Lung (tissue), 12 donors: ENCODE data around the gene ADAT2. TPM values are rescaled to one million over a fixed set of nuclear protein-coding genes. Genes with fewer than 3 reads are reported as not detected.
A peak's percentile ranks its signal among the peaks of the same experiment; 100 is the strongest.

ENCODE experiments used
- ATAC-seq: fragments of 200-7000 bp; cut with Tn5 transposase; one replicate; pipeline ENCODE4 v1.9.1; 2020; ENCODE audit warnings: moderate number of reproducible peaks; ENCODE audit not compliant: insufficient read depth, low FRiP score
- DNase-seq, 3 donors: peaks; one replicate each; pipeline ENCODE4 v3.0.0-alpha.2; 2013 to 2017
- H3K27ac ChIP-seq, 2 donors: one replicate each; pipeline ENCODE4 v1.5.1; 2013; ENCODE audit warnings: mild to moderate bottlenecking in 2 of 2, moderate library complexity in 2 of 2, control low read depth in 1 of 2, inconsistent platforms in 1 of 2, low read depth in 1 of 2, low read length in 1 of 2
- H3K27me3 ChIP-seq, 3 donors: one replicate each; pipeline ENCODE4 v1.5.1; 2013; ENCODE audit warnings: low read length in 2 of 3; ENCODE audit not compliant: control insufficient read depth in 3 of 3, insufficient read depth in 3 of 3
- H3K36me3 ChIP-seq, 4 donors: one replicate each; pipeline ENCODE4 v1.5.1; 2013; ENCODE audit warnings: low read length in 4 of 4, mild to moderate bottlenecking in 1 of 4, moderate library complexity in 1 of 4; ENCODE audit not compliant: control insufficient read depth in 4 of 4, insufficient read depth in 4 of 4
- H3K4me1 ChIP-seq, 5 donors: one replicate each; pipeline ENCODE4 v1.5.1; 2013; ENCODE audit warnings: low read length in 5 of 5, mild to moderate bottlenecking in 2 of 5, moderate library complexity in 1 of 5; ENCODE audit not compliant: control insufficient read depth in 5 of 5, insufficient read depth in 5 of 5
- H3K4me3 ChIP-seq: one replicate; pipeline ENCODE4 v1.5.1; 2013; ENCODE audit warnings: mild to moderate bottlenecking, control low read depth, moderate library complexity
- H3K9ac ChIP-seq, 2 donors: one replicate each; pipeline ENCODE4 v1.5.1; 2013; ENCODE audit warnings: low read length in 2 of 2, control low read depth in 1 of 2; ENCODE audit not compliant: insufficient read depth in 1 of 2
- H3K9me3 ChIP-seq, 4 donors: one replicate each; pipeline ENCODE4 v1.5.1; 2013; ENCODE audit warnings: low read length in 3 of 4, mild to moderate bottlenecking in 1 of 4, moderate library complexity in 1 of 4; ENCODE audit not compliant: control insufficient read depth in 4 of 4, insufficient read depth in 3 of 4
- CTCF ChIP-seq: IDR thresholded peaks from 2 replicates; pipeline ENCODE4 v1.5.1; 2012; ENCODE audit warnings: mild to moderate bottlenecking; ENCODE audit errors: control extremely low read depth, extremely low read depth
- WGBS, 2 donors: extraction: QIAGEN DNeasy Blood & Tissue Kit; methylation state at CpG; one replicate each; pipeline ENCODE4 v1.1.7; 2013; 5-methylcytosine and 5-hydroxymethylcytosine counted together
- polyA plus RNA-seq, 2 donors: library from polyadenylated mRNA; stranded (reverse); fragments of 200-250 nt; gene quantifications; one replicate each; pipeline ENCODE4 v1.2.1, GENCODE V29; 2013
- total RNA-seq, 2 donors: library from RNA; depleted of rRNA in 1 of 2; stranded (reverse); fragments of >200 nt in 1 of 2; gene quantifications; one replicate each; pipeline ENCODE4 v1.2.1, GENCODE V29; 2014 to 2021
- donor health status: control.
- donor health status: control.
- donor health status: Bipolar disorder and iron deficiency.
- donor health status: healthy.
- donor health status: DM: yes; HTN: yes; CAD: no.

The ADAT2 gene
- total and polyA plus RNA-seq, 4 donors: 3.9 to 11.1 (median 8.6) TPM

DNA sequence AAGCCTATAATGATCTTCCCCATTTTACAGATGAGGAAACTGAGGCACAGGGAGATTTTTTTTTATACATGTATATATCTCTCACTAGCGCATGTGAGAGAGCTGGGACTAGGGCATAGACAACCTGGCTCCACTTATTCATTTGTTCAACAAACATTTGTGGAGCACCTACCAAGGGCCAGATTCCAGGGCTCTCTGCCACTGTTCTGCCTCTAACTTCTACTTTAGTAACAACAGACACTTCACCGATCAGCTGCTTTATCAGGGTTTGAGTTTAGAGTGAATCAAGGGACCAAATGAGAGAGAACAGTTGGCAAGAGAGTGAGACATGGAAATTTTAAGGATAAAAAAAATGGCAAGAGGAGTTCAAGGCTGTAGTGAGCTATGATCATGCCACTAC, 7.4 kb downstream of the ADAT2 start:
- no peak for TF ChIP-seq CTCF
- 84 to 92% methylated on average over 2 of the region's 2 CpGs for WGBS, 2 donors
- Histone ChIP-seq H3K9me3 (no peaks in the 10 kb centered on the region), H3K27me3 (no peaks in the 10 kb centered on the region), H3K4me3 (no peak overlapping the region), H3K9ac (no peak overlapping the region), H3K4me1 (peaks cover 0 to 8% (median 0%) of the 10 kb centered on the region in 5 donors), H3K27ac (no peak overlapping the region), H3K36me3 (peaks cover 0 to 11% (median 5%) of the 10 kb centered on the region in 4 donors)
- DNase-seq (no peak), ATAC-seq (no peak)

DNA sequence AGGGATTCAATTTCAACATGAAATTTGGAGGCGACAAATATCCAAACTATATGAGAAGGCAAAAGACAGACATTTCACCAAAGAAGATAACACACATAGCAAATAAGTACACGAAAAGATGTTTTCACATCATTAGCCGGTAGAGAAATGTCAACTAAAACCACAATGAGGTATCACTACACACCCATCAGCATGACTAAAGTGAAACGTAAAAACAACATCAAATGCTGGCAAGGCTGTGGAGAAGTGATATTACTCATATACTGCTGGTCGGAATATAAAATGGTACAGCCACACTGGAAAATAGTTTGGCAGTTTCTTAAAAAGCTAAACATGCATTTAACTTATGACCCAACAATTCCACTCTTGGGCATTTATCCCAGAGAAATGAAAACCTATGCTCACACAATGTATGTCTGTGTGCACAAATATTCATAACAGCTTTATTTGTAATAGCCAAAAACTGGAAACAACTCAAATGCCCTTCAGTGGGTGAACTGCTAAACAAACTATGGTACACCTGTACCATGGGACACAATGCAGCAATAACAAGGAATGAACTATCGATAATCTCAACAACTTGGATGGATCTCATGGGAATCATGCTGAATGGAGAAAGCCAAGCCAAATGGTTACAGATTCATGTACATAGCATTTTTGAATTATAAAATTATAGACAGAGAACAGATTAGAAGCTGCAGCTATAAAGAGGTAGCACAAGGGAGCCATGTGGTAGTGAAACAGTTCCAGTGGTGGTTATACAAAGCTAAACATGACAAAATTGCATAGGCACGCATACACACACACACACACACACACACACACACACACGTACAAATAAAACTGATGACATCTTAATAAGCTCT, 8.6 kb downstream of the ADAT2 start:
- TF ChIP-seq CTCF: no peak
- no peak for ATAC-seq
- Histone ChIP-seq H3K4me3 (no peak overlapping the region), H3K27me3 (no peaks in the 10 kb centered on the region), H3K9ac (no peak overlapping the region), H3K9me3 (no peaks in the 10 kb centered on the region), H3K4me1 (peaks cover 0 to 8% (median 0%) of the 10 kb centered on the region in 5 donors), H3K27ac (no peak overlapping the region), H3K36me3 (peaks cover 0 to 11% (median 5%) of the 10 kb centered on the region in 4 donors)
- peak in 1 of 3 donors; percentile 29 for DNase-seq
- 86 to 90% methylated on average over 8 of the region's 8 CpGs for WGBS, 2 donors

GRCh38 chr6:143441010-143441409, 9.5 kb downstream of the ADAT2 start:
- Histone ChIP-seq H3K4me3 (no peak overlapping the region), H3K27ac (no peak overlapping the region), H3K4me1 (no peaks in the 10 kb centered on the region), H3K9ac (no peak overlapping the region), H3K36me3 (peaks cover 2 to 11% (median 5%) of the 10 kb centered on the region in 4 donors), H3K9me3 (no peaks in the 10 kb centered on the region), H3K27me3 (no peaks in the 10 kb centered on the region)
- no peak for TF ChIP-seq CTCF
- 97 to 100% methylated on average over 2 of the region's 2 CpGs for WGBS, 2 donors
- DNase-seq (no peak), ATAC-seq (no peak)
